GM23248 (cell line): ENCODE results near the gene TSPEAR.

Experiments used
- EZH2 ChIP-seq: fragments of 200-600 bp; sonication (generic); IDR thresholded peaks from 2 replicates; pipeline ENCODE4 v1.6.1; 2018; ENCODE audit warnings: antibody characterized with exemption, mild to moderate bottlenecking; ENCODE audit not compliant: insufficient read depth, poor library complexity, severe bottlenecking
- EZH2phosphoT487 ChIP-seq: fragments of 200-600 bp; sonication (generic); IDR thresholded peaks from 2 replicates; pipeline ENCODE4 v1.6.1; 2018; ENCODE audit warnings: antibody characterized with exemption, moderate library complexity, mild to moderate bottlenecking, low read depth; ENCODE audit not compliant: insufficient read depth

- TF ChIP-seq EZH2 (no peak), EZH2phosphoT487 (no peak)
Observed at GRCh38 chr21:44514218-44514520, 197.2 kb downstream of the TSPEAR start.
